Skeletal muscle tissue (tissue), 4 donors: Measurements from ENCODE around the gene PPP1R9B. TPM values are rescaled to one million over a fixed set of nuclear protein-coding genes. Genes with fewer than 3 reads are reported as not detected.
A peak's percentile ranks its signal among the peaks of the same experiment; 100 is the strongest.

Source experiments
- H3K27ac ChIP-seq: one replicate; pipeline ENCODE4 v1.7.0; 2013; ENCODE audit warnings: mild to moderate bottlenecking, low read depth, low read length, inconsistent platforms
- H3K27me3 ChIP-seq, 3 donors: one replicate each; pipeline ENCODE4 v1.7.0; 2013; ENCODE audit warnings: low read length in 3 of 3; ENCODE audit not compliant: control insufficient read depth in 3 of 3, insufficient read depth in 3 of 3
- H3K36me3 ChIP-seq, 3 donors: one replicate each; pipeline ENCODE4 v1.7.0; 2013; ENCODE audit warnings: low read length in 3 of 3; ENCODE audit not compliant: control insufficient read depth in 3 of 3, insufficient read depth in 3 of 3
- H3K4me1 ChIP-seq, 3 donors: one replicate each; pipeline ENCODE4 v1.7.0; 2013; ENCODE audit warnings: low read length in 3 of 3, mild to moderate bottlenecking in 3 of 3; ENCODE audit not compliant: control insufficient read depth in 3 of 3, insufficient read depth in 3 of 3
- H3K4me3 ChIP-seq, 3 donors: one replicate each; pipeline ENCODE4 v1.7.0; 2013; ENCODE audit warnings: low read length in 3 of 3
- H3K9ac ChIP-seq, 3 donors: one replicate each; pipeline ENCODE4 v1.7.0; 2013; ENCODE audit warnings: low read length in 3 of 3, mild to moderate bottlenecking in 3 of 3, moderate library complexity in 2 of 3, low read depth in 1 of 3
- H3K9me3 ChIP-seq, 3 donors: one replicate each; pipeline ENCODE4 v1.7.0; 2013; ENCODE audit warnings: low read length in 3 of 3; ENCODE audit not compliant: control insufficient read depth in 3 of 3
- total RNA-seq: library from RNA; depleted of rRNA; stranded (reverse); fragments of >200 nt; gene quantifications from one replicate; pipeline ENCODE4 v1.2.3, GENCODE V29; 2014
- donor health status: Osteomylitis.

Gene PPP1R9B
- total RNA-seq, 1 donor from 2014 or later: 19.3 TPM

GRCh38 chr17:50169121-50169764, 18.8 kb upstream of the PPP1R9B start:
- Histone ChIP-seq H3K9me3 (no peaks in the 10 kb centered on the region), H3K36me3 (peaks cover 29 to 41% (median 39%) of the 10 kb centered on the region in 3 donors)

GRCh38 chr17:50168319-50168718, 17.8 kb upstream of the PPP1R9B start:
- H3K27ac ChIP-seq: no peak overlapping the region
- H3K9me3 ChIP-seq: no peaks in the 10 kb centered on the region
- H3K27me3 ChIP-seq: no peaks in the 10 kb centered on the region
- peaks cover 24 to 37% (median 37%) of the 10 kb centered on the region in 3 donors for H3K36me3 ChIP-seq
- H3K9ac ChIP-seq: peak overlapping the region; percentile 67 to 100 (median 81)
- H3K4me1 ChIP-seq: peaks cover 75 to 91% (median 88%) of the 10 kb centered on the region in 3 donors
- H3K4me3 ChIP-seq: peak overlapping the region; percentile 72 to 81 (median 74)

More at GRCh38 chr17:50169121-50169764, 18.8 kb upstream of the PPP1R9B start:
- peak overlapping the region in 2 of 3 donors; percentile 22 to 27 for H3K4me3 ChIP-seq
- no peaks in the 10 kb centered on the region for H3K27me3 ChIP-seq
- H3K4me1 ChIP-seq: peaks cover 72 to 88% (median 85%) of the 10 kb centered on the region in 3 donors
- H3K27ac ChIP-seq: peak overlapping the region; percentile 31
- peak overlapping the region in 1 of 3 donors; percentile 100 for H3K9ac ChIP-seq

- H3K4me3 ChIP-seq: peak overlapping the region; percentile 72 to 81 (median 74)
These were observed 16.9 kb upstream of the PPP1R9B start for GRCh38 chr17:50167371-50167770.

GRCh38 chr17:50166518-50167181, 16.2 kb upstream of the PPP1R9B start:
- Histone ChIP-seq H3K9me3 (no peaks in the 10 kb centered on the region), H3K27me3 (no peaks in the 10 kb centered on the region), H3K27ac (peak overlapping the region; percentile 98), H3K4me3 (peak overlapping the region; percentile 74 to 91 (median 82)), H3K4me1 (peaks cover 70 to 90% (median 82%) of the 10 kb centered on the region in 3 donors), H3K36me3 (peaks cover 18 to 32% (median 27%) of the 10 kb centered on the region in 3 donors), H3K9ac (peak overlapping the region; percentile 97 to 100 (median 100))

More at GRCh38 chr17:50167371-50167770, 16.9 kb upstream of the PPP1R9B start:
- Histone ChIP-seq H3K9ac (peak overlapping the region; percentile 67 to 100 (median 81)), H3K36me3 (peaks cover 22 to 37% (median 33%) of the 10 kb centered on the region in 3 donors), H3K9me3 (no peaks in the 10 kb centered on the region), H3K27me3 (no peaks in the 10 kb centered on the region), H3K4me1 (peaks cover 71 to 90% (median 83%) of the 10 kb centered on the region in 3 donors), H3K27ac (peak overlapping the region; percentile 98)

GRCh38 chr17:50165867-50166517, 15.5 kb upstream of the PPP1R9B start, which contains the start of gene SGCA:
Gene SGCA, plus strand, starts transcription at chr17:50166005. Its CDS starts 36 bp downstream, at chr17:50166041.
- Histone ChIP-seq H3K27me3 (no peaks in the 10 kb centered on the region), H3K9me3 (no peaks in the 10 kb centered on the region), H3K4me1 (peaks cover 70 to 90% (median 80%) of the 10 kb centered on the region in 3 donors), H3K36me3 (peaks cover 17 to 26% (median 25%) of the 10 kb centered on the region in 3 donors), H3K27ac (peak within 1 kb of the TSS; percentile 98), H3K4me3 (peak within 1 kb of the TSS; percentile 74 to 91 (median 82)), H3K9ac (peak within 1 kb of the TSS; percentile 97 to 100 (median 100))

- H3K9me3 ChIP-seq: no peaks in the 10 kb centered on the region
- peak overlapping the region; percentile 74 to 91 (median 82) for H3K4me3 ChIP-seq
- peaks cover 16 to 24% (median 20%) of the 10 kb centered on the region in 3 donors for H3K36me3 ChIP-seq
- H3K9ac ChIP-seq: peak overlapping the region; percentile 97 to 100 (median 100)
- peak overlapping the region; percentile 98 for H3K27ac ChIP-seq
- peaks cover 68 to 88% (median 79%) of the 10 kb centered on the region in 3 donors for H3K4me1 ChIP-seq
- H3K27me3 ChIP-seq: no peaks in the 10 kb centered on the region
These were observed 15.0 kb upstream of the PPP1R9B start for GRCh38 chr17:50165466-50165865.

- Histone ChIP-seq H3K36me3 (peaks cover 12 to 20% (median 16%) of the 10 kb centered on the region in 3 donors), H3K27me3 (no peaks in the 10 kb centered on the region), H3K9me3 (no peaks in the 10 kb centered on the region), H3K4me1 (peaks cover 64 to 84% (median 75%) of the 10 kb centered on the region in 3 donors), H3K4me3 (peak overlapping the region; percentile 74 to 91 (median 82)), H3K9ac (peak overlapping the region; percentile 97 to 100 (median 100)), H3K27ac (peak overlapping the region; percentile 98)
These were observed 14.6 kb upstream of the PPP1R9B start for GRCh38 chr17:50165066-50165465.

- Histone ChIP-seq H3K9me3 (no peaks in the 10 kb centered on the region), H3K4me3 (peak overlapping the region; percentile 74 to 91 (median 82)), H3K27me3 (no peaks in the 10 kb centered on the region), H3K4me1 (peaks cover 60 to 80% (median 71%) of the 10 kb centered on the region in 3 donors), H3K27ac (peak overlapping the region; percentile 98), H3K9ac (peak overlapping the region; percentile 24 to 100 (median 97)), H3K36me3 (peaks cover 8 to 16% (median 12%) of the 10 kb centered on the region in 3 donors)
These were observed 14.2 kb upstream of the PPP1R9B start for GRCh38 chr17:50164697-50164988.

- Histone ChIP-seq H3K36me3 (peaks cover 5 to 12% (median 6%) of the 10 kb centered on the region in 3 donors), H3K9me3 (no peaks in the 10 kb centered on the region), H3K27me3 (no peaks in the 10 kb centered on the region), H3K4me1 (peaks cover 54 to 74% (median 65%) of the 10 kb centered on the region in 3 donors), H3K9ac (peak overlapping the region; percentile 41 to 100 (median 47)), H3K27ac (peak overlapping the region; percentile 98), H3K4me3 (peak overlapping the region in 2 of 3 donors; percentile 74 to 91)
These were observed 13.6 kb upstream of the PPP1R9B start for GRCh38 chr17:50163843-50164696.
